HT-29 (cell line): ENCODE results near the gene FBXW9. TPM values are rescaled to one million over a fixed set of nuclear protein-coding genes. Genes with fewer than 3 reads are reported as not detected.
"Not testable (repeated sequence)": the region's sequence is repeated elsewhere in the genome, so short reads cannot be mapped to it uniquely, and the experiment has no call there.

Source experiments
- DNase-seq: peaks from one replicate; pipeline ENCODE4 v3.0.0-alpha.2; 2015; ENCODE audit warnings: low spot score
- total RNA-seq: library from RNA; depleted of rRNA; stranded (reverse); fragments of >200 nt; shearing (Covaris generic); gene quantifications from 2 replicates; pipeline ENCODE4 v1.2.3, GENCODE V29; 2014

FBXW9 gene
- total RNA-seq, 1 experiment from 2014 or later, result 38.0 TPM

DNA sequence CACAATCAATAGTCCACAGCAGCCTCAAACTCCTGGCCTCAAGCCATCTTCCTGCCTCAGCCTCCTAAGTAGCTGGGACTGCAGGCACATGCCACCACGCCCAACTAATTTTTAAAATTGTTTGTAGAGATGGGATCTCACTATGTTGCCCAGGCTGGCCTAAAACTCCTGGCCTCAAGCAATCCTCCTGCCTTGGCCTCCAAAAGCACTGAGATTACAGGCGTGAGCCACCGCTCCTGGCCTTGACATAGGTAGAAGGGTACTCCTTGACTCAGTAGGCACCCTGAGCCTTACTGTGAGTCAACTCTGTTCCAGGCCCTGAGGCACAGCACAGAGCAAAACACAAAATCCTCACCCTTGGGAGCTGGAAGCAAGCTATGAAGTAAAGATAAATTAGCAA is 19.5 kb upstream of the FBXW9 start:
- no peak for DNase-seq

DNA sequence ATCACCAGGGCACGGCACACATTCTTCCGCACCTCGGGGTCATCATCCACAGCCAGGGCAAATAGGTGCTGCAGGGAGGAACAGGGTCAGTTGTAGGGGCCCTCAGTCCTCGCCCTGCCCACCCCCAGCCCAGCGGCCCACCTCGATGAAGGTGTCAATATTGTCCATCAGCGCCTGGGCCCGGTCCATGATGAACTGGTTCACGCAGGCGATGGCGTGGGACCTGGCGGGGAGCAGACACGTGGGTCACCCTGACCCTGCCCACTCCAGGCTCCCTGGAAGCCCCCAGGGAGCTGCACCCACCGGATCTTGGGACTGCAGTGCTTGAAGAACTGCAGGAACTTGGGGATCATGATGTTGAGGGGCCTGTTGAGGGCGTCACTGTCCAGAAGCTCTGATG is 18.7 kb upstream of the FBXW9 start:
- no peak for DNase-seq

DNA sequence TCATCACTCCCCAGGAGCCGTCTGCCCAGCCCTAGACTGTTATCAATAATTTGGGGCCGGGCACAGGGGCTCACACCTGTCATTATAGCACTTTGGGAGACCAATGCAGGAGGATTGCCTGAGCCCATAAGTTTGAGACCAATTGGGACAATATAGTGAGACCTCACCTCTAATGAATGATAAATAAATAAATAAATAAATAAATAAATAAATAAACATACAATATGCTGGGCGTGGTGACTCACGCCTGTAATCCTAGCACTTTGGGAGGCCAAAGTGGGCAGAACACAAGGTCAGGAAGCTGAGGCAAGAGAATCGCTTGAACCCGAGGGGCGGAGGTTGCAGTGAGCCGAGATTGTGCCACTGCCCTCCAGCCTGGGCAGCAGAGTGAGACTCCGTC is 16.9 kb upstream of the FBXW9 start:
- DNase-seq, result not testable (repeated sequence)

DNA sequence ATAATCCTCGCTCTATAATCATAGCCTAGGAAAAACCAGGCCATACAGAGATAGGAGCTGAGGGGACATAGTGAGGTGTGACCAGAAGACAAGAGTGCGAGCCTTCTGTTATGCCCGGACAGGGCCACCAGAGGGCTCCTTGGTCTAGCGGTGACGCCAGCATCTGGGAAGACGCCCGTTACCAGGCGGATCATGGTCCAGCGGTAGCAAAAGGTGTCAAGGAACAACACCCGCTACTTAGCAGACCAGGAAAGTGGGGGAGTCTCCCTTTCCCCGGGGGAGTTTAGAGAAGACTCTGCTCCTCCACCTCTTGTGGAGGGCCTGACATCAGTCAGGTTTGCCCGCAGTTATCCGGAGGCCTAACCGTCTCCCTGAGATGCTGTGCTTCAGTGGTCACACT is 15.6 kb upstream of the FBXW9 start:
- not testable (repeated sequence) for DNase-seq

DNA sequence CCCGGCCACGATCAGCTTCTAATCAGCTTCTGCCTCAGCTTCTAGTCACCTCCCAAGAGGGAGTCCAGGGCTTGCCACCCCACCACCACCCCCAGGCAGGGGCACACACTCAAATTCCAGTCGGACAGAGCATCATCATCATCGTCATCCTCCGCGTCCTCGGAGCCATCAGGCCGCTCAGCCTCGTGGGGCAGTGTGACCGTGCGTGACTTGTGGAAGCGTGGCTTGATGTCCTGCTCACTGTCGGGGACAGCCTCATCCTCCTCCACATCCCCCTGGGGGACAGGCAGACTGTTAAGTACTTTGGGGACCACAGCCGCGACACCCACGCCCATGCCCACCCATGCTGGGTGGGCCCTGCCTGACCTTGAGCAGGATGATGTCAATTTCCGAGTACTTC is 14.8 kb upstream of the FBXW9 start:
- no peak for DNase-seq

DNA sequence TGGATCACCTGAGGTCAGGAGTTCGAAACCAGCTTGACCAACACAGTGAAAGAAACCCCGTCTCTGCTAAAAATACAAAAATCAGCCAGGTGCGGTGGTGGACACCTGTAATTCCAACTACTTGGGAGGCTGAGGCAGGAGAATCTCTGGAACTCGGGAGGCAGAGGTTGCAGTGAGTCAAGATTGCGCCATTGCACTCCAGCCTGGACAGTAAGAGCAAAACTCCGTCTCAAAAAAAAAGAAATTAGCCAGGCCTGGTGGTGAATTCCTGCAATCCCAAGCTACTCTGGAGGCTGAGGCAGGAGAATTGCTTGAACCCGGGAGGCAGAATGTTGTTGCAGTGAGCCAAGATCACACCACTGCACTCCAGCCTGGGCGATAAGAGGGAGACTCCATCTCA is 12.2 kb upstream of the FBXW9 start:
- DNase-seq, result no peak

DNA sequence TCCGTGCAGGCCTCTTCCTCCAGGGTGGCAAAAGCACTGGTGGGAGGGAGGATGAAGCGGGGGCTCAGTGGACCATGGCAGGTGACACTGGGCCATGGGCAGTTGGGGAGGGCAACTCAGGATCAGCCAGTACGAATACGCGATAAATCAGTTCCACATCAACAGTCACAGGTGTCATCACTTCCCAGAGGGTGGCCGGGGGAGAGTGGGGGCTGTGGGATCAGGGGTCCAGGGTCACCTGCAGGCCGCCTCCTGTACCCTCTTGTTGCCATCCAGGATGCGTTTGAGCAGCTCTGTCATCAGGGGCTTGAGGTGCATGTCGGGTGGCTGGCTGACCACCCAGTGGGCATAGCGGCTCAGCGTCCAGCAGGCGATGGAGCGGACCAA is 9.9 kb upstream of the FBXW9 start:
- DNase-seq, result no peak

DNA sequence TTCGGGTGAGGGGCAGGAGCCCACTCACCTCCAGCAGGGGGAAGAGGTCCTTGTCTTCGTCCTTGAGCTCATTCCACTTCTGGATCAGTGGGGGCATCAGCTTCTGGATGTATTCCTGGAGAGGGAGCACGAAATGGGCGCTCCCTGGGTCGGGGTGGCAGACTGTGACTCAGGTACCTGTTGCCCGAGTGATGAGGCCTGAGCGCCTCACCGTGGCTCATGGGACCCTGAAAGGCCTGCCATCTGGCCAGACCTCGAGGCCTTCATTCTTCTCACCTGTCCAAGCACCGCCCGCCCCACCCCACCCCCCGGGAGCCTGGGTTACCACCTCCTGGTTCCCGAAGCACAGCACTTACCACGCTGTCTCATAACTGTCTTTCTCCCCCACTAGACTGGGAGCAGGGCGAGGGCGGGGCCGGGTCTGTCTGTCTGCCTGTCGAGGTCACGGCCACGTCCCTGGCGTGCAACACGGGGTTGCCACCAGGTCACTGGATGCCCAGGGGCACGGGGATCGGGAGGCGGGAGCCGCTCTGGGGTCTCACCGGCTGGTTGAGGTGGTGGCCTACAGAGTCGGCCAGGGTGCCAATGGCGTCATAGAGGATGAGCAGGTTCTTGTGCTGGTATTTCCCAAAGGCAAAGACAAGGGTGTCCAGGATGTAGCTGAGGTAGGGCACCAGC is 9.4 kb upstream of the FBXW9 start:
- no peak for DNase-seq

DNA sequence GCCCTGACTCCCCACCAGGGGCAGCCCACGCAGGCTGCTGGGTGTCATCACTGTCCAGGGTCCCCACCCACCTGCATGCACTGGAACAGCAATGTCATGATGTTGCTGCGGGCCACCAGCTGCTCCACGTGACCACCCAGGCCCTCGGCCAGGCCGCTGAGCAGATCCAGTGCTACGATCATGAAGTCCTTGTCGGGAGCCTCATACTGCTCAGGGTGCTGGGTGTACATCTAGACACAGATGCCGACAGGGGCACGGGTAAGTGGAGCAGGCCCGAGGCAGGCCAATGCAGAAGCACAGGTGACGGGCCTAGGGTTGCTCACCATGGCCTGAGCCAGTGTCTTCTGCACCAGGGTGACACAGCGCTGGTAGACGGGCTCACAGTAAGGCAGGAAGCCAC is 8.7 kb upstream of the FBXW9 start:
- no peak for DNase-seq

DNA sequence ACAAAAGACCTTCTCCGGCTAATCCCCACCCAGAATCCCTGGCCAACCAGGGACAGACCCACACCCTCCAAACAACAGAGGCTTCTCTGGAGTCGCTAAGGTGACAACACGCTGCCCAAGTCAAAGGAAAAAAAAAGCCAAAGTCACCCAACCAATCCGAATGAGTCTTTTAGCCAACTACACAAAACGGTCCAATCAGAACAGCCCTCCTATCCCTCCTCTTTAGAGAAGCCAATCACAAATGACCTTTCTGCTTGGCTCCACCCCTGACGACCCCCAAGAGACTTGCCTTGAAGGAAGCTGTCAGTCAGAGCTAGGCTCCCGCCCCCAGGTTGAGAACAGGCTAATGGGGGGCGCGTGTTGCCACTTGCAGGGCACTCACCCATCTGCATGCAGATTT is 6.6 kb upstream of the FBXW9 start:
- no peak for DNase-seq

DNA sequence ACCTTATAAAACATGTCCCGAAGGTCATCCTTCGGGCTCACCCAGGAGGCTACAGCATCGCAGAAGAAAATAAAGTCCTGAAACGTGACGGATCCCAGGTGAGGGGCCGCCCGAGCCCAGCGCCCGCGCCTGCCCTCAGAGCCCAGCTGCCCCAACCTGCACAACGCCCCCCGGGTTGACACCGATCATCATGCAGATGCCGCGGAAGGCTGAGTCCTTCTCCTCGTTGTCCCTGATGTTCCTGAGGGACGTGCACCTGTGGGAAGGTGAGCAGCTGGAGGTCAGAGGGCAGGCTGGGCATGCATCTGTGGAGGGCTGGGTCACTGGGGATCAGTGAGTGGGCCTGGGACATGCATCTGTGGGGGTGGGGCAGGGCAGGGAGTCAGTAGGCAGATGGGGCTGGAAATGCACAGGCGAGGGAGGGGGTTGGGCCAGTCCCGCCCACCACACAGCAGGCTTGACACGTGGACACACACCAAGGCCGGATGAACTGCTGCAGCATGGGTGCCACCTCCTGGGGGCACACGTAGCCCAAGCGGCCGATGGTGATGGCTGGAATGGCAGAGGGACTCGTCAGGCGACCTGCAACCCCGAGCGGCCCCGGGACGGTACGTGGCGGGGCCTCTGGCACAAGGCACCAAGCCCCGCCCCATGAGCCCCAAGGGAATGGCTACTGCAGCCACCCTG is 5.3 kb upstream of the FBXW9 start:
- no peak for DNase-seq

DNA sequence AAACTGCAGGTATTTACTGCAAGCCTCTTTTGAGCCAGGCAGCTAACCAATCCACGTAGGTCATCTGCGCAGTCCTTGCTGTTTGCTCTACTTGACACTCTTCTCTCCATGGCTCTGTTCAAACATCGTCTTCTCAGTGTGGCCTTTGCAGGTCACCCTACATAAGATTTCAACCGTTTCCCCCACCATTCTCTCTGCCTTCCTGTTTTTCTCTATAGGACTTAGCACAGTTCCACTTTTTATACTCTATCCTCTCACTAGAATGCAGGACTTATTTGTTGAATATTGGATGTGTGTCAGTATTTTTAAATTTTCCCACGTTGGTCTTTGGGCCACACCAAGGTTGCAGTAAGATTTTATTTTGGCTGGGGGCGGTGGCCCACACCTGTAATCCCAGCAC is 1.7 kb upstream of the FBXW9 start:
- no peak for DNase-seq

DNA sequence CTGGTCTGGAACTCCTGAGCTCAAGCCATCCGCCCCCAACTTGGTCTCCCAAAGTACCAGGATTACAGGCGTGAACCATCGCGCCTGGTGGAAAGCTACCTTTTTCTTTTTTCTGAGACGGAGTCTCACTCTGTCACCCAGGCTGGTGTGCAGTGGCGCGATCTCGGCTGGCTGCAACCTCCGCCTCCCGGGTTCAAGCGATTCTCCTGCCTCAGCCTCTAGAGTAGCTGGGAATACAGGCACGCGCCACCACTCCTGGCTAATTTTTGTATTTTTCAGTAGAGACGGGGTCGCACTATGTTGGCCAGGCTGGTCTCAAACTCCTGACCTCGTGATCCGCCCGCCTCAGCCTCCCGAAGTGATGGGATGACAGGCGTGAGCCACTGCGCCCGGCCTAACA is 994 bp upstream of the FBXW9 start:
- not testable (repeated sequence) for DNase-seq

DNA sequence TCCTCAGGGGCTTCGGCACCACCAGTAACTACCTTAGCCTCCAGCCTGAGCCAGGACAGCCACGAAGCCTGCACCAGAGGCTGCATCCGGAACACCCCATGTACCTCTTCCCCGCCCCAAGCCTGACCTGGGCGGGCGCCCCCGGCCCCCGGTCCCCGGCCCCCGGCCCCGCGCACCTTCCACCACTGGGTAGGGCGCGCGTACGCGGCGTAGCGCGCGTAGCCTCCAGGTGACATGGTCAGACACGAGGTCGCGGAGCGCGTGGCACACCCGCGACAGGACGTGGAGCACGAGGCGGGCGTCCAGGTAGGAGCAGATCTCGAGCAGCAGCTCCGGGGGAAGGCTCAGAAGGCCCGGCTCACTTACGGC is 450 bp downstream of the FBXW9 start:
- no peak for DNase-seq

DNA sequence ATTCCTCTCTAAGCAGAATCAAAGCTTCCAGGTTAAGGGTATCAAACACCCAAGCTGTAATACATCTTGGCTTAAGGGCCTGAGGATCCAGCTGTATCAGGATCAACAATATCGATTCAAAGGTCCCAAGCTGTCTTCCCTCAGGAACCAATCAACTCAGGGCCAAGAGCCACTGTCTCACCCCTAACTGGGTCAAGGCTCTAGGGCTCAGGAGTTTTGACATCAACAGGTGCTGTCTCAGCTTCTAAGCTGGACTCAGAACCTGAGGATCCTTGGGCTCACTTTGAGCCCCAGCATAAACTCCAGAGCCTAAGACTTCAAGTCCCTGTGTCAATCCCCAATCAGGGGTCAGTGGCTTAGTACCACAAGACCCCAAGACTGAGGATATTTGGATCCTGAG is 917 bp downstream of the FBXW9 start:
- DNase-seq, result no peak

DNA sequence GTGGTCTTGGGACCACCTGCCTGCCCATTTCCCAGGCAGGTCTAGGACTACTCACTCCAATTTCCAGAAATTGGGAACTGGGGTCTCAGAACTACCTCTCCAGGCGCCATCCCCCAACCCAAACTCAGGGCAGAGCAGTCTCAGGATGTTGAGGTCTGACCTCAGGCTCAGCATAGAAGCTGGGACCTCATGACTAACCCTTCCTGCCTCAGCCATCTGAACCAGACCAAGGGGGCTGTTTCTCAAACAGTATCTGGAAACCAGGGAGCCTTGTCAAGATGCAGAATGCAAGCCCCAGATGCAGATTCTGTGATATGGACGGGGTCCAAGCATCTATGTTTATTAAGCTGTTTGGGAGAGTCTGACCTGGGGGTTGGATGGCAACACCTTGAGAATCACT is 1.3 kb downstream of the FBXW9 start:
- no peak for DNase-seq

DNA sequence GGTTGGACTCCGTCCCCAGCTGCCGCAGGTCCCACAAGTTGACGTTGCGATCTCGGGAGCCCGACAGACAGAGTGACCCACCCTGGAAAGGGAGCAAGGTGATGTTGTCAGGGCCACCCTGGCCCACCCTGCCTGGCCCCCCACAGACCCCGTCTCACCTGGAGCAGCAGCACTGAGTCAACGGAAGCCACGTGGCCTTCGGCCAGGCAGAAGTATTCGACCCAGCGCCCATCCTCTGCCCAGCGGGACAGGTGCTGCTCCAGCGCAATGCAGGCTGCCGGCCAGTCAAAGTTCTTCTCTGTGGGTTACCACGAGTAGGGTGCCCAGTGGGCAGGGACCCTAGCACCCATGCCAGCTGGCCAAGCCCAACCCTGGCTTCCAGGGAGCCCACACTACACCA is 1.8 kb downstream of the FBXW9 start:
- no peak for DNase-seq

DNA sequence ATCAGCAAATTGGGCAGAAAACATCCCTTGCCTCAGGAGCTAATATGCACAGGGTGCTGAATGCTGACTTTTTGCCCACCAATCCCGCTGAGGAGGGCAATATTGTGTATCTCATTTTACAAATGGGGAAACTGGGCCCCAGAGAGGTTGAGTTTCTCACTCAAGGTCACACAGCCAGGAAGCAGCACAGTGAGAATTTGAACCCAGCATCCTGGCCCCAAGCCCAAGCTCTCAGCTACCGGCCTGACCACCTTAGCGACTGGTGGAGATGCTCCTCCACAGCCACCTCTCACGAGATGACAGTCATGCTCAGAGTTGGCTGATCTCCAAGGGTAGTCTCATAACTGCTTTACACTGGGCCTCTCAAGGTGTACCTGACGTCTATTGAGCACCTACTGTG is 3.5 kb downstream of the FBXW9 start:
- no peak for DNase-seq

DNA sequence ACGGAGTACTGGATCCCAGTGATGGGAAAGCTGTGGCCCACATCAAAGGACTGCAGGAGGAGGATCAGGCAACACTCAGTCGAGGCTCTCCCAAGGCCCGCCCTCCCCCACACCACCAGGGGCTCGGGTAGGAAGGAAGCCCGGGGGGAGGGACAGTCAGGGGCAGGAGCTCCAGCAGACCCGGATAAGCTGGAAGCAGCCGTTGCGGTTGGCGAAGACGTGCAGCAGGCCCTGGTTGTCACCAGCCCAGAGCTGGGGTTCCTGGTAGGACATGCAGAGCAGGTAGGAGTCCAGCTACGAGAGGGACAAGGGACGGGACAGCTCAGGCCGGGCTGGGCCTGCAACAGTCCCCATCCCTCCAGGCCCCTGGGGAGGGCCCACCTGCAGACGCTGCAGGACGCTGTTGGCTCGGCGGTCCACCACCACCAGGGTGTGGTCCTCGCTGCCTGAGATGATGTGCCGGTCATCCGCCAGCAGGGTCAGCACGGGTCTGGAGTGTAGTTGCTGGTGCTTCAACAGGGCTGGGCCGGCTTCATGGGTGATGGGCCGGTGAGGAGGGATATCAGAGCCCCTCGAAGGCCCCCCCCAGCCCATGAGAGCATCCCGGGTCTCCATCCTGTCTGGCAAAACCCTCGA is 6.7 kb downstream of the FBXW9 start:
- DNase-seq, result no peak

DNA sequence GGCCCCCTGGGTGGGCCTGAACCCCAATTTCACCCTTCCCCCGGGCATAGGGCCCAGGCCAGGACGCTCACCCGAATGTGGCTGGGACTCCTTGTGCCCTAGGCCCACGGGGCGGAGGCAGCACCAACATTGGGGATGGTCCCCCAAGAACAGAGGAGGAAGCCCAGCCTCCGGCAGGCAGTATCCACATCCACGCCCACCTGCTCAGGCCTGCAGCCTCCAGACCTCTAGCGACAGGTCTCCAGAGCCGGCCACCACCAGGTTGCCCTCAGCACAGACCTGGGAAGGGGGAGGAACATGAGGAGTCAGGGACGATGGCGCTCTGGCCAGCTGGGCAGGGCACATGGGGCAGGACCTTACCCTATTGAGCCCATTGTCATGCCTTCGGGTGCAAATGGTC is 7.4 kb downstream of the FBXW9 start:
- no peak for DNase-seq

DNA sequence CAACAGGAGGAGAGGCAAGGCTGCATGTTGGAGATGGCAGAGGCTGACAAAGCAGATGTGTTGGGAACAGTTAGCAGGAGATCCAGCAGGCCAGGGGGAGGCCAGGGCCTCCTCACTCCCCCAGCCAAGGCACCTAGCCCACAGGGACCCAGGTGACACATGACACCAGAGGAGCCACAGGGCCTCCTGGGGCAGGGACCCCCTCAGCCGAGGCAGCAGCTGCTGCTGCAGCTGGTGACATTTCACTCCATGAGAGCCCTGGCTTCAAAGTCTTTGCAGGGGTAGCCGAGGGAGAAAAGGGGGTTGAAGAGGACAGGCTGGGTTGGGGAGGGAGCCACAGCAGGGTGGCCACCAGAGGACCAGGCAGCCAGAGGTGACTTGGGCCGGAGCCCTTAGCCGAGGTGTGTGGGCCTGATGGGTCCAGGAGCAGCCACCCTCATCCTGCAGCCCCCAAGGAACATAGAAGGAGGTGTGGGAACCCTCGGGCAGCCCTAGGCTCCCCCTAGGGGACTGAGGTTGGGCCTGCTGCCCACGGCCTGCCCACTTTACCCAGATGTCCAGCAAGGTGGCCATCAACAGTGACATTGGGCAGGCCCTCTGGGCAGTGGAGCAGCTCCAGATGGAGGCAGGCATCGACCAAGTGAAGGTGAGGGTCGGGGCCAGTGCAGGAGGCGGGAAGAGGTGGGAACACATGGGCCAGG is 8.8 kb downstream of the FBXW9 start, which contains the start of gene GNG14:
Gene GNG14 (plus strand): TSS at position 503 of the 701 bp plus-strand sequence. CDS start 51 bp downstream, at position 554.
- no peak for DNase-seq

DNA sequence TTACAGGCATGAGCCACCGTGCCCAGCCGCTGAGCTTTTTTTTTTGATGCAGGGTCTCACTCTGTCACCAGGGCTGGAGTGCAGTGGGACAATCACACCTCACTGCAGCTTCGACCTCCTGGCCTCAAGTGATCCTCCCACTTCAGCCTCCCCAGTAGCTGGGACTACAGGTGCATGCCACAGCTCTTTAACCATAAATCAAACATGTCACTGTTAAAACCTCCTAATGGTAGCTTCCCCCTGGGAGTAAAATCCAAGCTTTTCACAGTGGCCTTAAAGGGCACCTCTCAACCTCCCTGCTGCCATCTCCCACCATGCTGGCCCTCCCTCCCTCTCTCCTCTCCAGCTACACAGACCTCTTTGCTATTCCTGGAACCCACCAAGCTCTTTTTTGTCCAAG is 10.6 kb downstream of the FBXW9 start:
- no peak for DNase-seq
